Sigmoid colon (tissue), 7 donors: ENCODE measurements around the gene ATP8A1. TPM values are rescaled to one million over a fixed set of nuclear protein-coding genes. Genes with fewer than 3 reads are reported as not detected.

Source experiments
- DNase-seq: peaks from one replicate; pipeline ENCODE4 v3.0.0-alpha.2; 2019
- H3K27ac ChIP-seq, 4 donors: fragments of 200-600 bp; sonication (generic); one replicate each; pipeline ENCODE4 v1.5.1; 2016 to 2019; ENCODE audit warnings: mild to moderate bottlenecking in 1 of 4
- H3K27me3 ChIP-seq, 3 donors: fragments of 200-600 bp; sonication (generic); one replicate each; pipeline ENCODE4 v1.5.1; 2019; ENCODE audit warnings: mild to moderate bottlenecking in 1 of 3
- H3K36me3 ChIP-seq, 4 donors: fragments of 200-600 bp; sonication (generic); one replicate each; pipeline ENCODE4 v1.5.1; 2016 to 2019
- H3K4me1 ChIP-seq, 4 donors: fragments of 200-600 bp; sonication (generic); one replicate each; pipeline ENCODE4 v1.5.1; 2017 to 2019
- H3K4me3 ChIP-seq, 4 donors: fragments of 200-600 bp; sonication (generic); one replicate each; pipeline ENCODE4 v1.5.1; 2017 to 2019; ENCODE audit warnings: mild to moderate bottlenecking in 2 of 4, moderate library complexity in 1 of 4
- H3K9me3 ChIP-seq, 4 donors: fragments of 200-600 bp in 3 of 4; sonication (generic) in 3 of 4; one replicate each; pipeline versions ENCODE4 v1.5.1 to v1.6.1; 2013 to 2019
- CTCF ChIP-seq, 4 experiments: fragments of 450-650 bp in 3 of 4; fragments of 200-600 bp in 1 of 4; IDR thresholded peaks; one replicate each; pipeline ENCODE4 v1.5.1; 2016 to 2019; ENCODE audit warnings: antibody characterized with exemption in 4 of 4, mild to moderate bottlenecking in 3 of 4, moderate library complexity in 2 of 4
- EP300 ChIP-seq, 4 donors: sonication (generic); formaldehyde crosslinking; IDR thresholded peaks; one replicate each; pipeline ENCODE4 v1.6.1; 2017; ENCODE audit warnings: antibody characterized with exemption in 4 of 4
- POLR2A ChIP-seq, 2 donors: fragments of 450-650 bp; IDR thresholded peaks; one replicate each; pipeline ENCODE4 v1.6.1; 2016; ENCODE audit warnings: antibody characterized with exemption in 2 of 2, mild to moderate bottlenecking in 2 of 2, moderate library complexity in 2 of 2
- POLR2AphosphoS5 ChIP-seq, 4 donors: sonication (generic); formaldehyde crosslinking; IDR thresholded peaks; one replicate each; pipeline ENCODE4 v1.6.1; 2017; ENCODE audit warnings: antibody characterized with exemption in 4 of 4
- WGBS, 2 donors: extraction: QIAGEN DNeasy Blood & Tissue Kit; methylation state at CpG; one replicate each; pipeline ENCODE4 v1.1.7; 2013; 5-methylcytosine and 5-hydroxymethylcytosine counted together
- intact Hi-C: fragments of 100-400 bp; cut with DNase I; formaldehyde crosslinking; loops from one replicate; pipeline ENCODE4 v1.15.1; 2023
- polyA plus RNA-seq, 3 donors: library from polyadenylated mRNA; stranded (reverse); fragments of 200-250 nt; gene quantifications; one replicate each; pipeline ENCODE4 v1.2.3, GENCODE V29; 2013
- total RNA-seq, 4 donors: library from RNA; depleted of rRNA; stranded (reverse); fragments of >200 nt; gene quantifications; one replicate each; pipeline ENCODE4 v1.1.0, GENCODE V29; 2016
- donor health status: healthy with polysubstance abuse.
- donor health status: Bipolar disorder and iron deficiency.
- donor health status: healthy.

The ATP8A1 gene
- total and polyA plus RNA-seq, 7 donors, result 2.4 to 19.3 (median 14.5) TPM

DNA sequence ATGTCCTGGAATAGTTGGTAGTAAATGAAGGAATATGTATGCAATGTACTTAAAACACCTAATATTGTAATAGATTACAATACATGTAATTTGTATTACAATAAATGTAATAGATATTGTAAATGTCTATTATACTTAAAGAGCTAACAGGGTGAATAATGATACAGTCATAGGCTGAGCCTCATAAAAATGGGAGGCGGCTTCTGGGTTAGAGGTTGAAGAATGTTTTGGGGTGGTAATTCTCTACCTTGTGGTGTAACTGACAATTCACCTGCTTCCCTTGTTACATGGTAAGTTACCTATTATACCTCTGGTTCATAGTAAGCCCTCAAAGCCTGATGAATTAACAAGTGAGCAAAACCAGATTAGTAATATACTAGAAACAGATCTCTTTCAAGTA, 26.0 kb downstream of the ATP8A1 start:
- no peak overlapping the region for H3K27ac ChIP-seq

GRCh38 chr4:42628740-42629139, 28.2 kb downstream of the ATP8A1 start:
- no peak for DNase-seq
- WGBS, 2 donors, result 53 to 80% methylated on average over 4 of the region's 4 CpGs
- Histone ChIP-seq H3K4me3 (no peak overlapping the region), H3K27me3 (no peaks in the 10 kb centered on the region), H3K9me3 (no peaks in the 10 kb centered on the region), H3K27ac (no peak overlapping the region), H3K36me3 (no peaks in the 10 kb centered on the region), H3K4me1 (no peaks in the 10 kb centered on the region)
- no peak for TF ChIP-seq CTCF (IDR thresholded peaks at IDR 0.05)
- intact Hi-C loops, result no loop called here

More for the DNA sequence above, 26.0 kb downstream of the ATP8A1 start:
- intact Hi-C loops, result no loop called here
- Histone ChIP-seq H3K4me1 (no peaks in the 10 kb centered on the region), H3K36me3 (no peaks in the 10 kb centered on the region), H3K9me3 (no peaks in the 10 kb centered on the region), H3K4me3 (no peak overlapping the region), H3K27me3 (no peaks in the 10 kb centered on the region)
- WGBS, 2 donors, result 33 to 79% methylated on average over 1 of the region's 1 CpG
- TF ChIP-seq POLR2A (IDR thresholded peaks at IDR 0.05), result no peak
- TF ChIP-seq POLR2AphosphoS5 (IDR thresholded peaks at IDR 0.05), result no peak
- no peak for TF ChIP-seq CTCF (IDR thresholded peaks at IDR 0.05)
- no peak for TF ChIP-seq EP300 (IDR thresholded peaks at IDR 0.05)
- DNase-seq, result no peak

- no peak overlapping the region for H3K4me3 ChIP-seq
- DNase-seq, result peak; percentile 67
- intact Hi-C loops, result no loop called here
- no peak for TF ChIP-seq CTCF (IDR thresholded peaks at IDR 0.05)
- TF ChIP-seq POLR2AphosphoS5 (IDR thresholded peaks at IDR 0.05), result no peak
- TF ChIP-seq POLR2A (IDR thresholded peaks at IDR 0.05), result no peak
- no peak for TF ChIP-seq EP300 (IDR thresholded peaks at IDR 0.05)
- H3K27me3 ChIP-seq, result no peaks in the 10 kb centered on the region
- 38 to 58% methylated on average over 9 of the region's 9 CpGs for WGBS, 2 donors
- no peaks in the 10 kb centered on the region for H3K4me1 ChIP-seq
- H3K36me3 ChIP-seq, result no peaks in the 10 kb centered on the region
- no peak overlapping the region for H3K27ac ChIP-seq
- no peaks in the 10 kb centered on the region for H3K9me3 ChIP-seq
Observed at GRCh38 chr4:42627885-42628646, 28.8 kb downstream of the ATP8A1 start.

DNA sequence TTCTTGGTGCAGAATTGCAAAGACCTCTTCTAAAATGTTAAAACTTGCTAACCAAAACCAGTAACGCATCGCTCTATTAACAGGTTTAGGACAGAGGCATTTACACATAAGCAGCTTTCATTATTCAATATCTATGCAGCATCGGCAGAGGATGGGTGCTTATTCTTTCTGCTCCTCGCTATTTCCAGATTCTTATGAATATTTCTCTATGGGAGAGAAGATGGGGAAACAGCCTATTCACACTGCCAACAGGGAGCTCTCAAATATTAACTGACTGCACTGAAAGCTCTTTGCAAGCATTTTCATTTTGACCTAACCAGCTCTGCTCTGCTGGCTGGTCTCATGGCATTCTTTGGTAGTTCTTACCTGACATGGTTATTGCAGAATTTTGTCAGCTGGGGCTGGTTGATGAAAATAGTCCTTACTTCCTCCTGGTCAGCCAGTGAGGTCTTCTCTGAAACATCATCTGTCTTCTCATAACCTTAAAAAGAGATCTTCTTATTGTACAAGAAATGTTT, 30.2 kb downstream of the ATP8A1 start:
- H3K4me1 ChIP-seq, result no peaks in the 10 kb centered on the region
- no peak overlapping the region for H3K4me3 ChIP-seq
- H3K27ac ChIP-seq, result no peak overlapping the region
- TF ChIP-seq POLR2AphosphoS5 (IDR thresholded peaks at IDR 0.05), result no peak
- TF ChIP-seq EP300 (IDR thresholded peaks at IDR 0.05), result no peak
- no peak for TF ChIP-seq POLR2A (IDR thresholded peaks at IDR 0.05)
- no peak for TF ChIP-seq CTCF (IDR thresholded peaks at IDR 0.05)
- no peaks in the 10 kb centered on the region for H3K36me3 ChIP-seq
- WGBS, 2 donors, result 84 to 96% methylated on average over 4 of the region's 4 CpGs
- H3K9me3 ChIP-seq, result no peaks in the 10 kb centered on the region
- no peak for DNase-seq
- intact Hi-C loops, result no loop called here
- H3K27me3 ChIP-seq, result no peaks in the 10 kb centered on the region

- no peak overlapping the region for H3K27ac ChIP-seq
- no peaks in the 10 kb centered on the region for H3K9me3 ChIP-seq
- H3K27me3 ChIP-seq, result no peaks in the 10 kb centered on the region
- no peaks in the 10 kb centered on the region for H3K36me3 ChIP-seq
- TF ChIP-seq CTCF (IDR thresholded peaks at IDR 0.05) (no peak), POLR2A (IDR thresholded peaks at IDR 0.05) (no peak)
- H3K4me1 ChIP-seq, result no peaks in the 10 kb centered on the region
- intact Hi-C loops, result no loop called here
- WGBS, 2 donors, result 23 to 75% methylated on average over 4 of the region's 4 CpGs
- H3K4me3 ChIP-seq, result no peak overlapping the region
- no peak for DNase-seq
Observed at GRCh38 chr4:42625329-42625728, 31.6 kb downstream of the ATP8A1 start.
